Calu3 (cell line): Measurements from ENCODE around the gene KANK4. TPM values are rescaled to one million over a fixed set of nuclear protein-coding genes. Genes with fewer than 3 reads are reported as not detected.
"Not testable (repeated sequence)": the region's sequence is repeated elsewhere in the genome, so short reads cannot be mapped to it uniquely, and the experiment has no call there.

Source experiments
- BruUV-seq: library from RNA; stranded (reverse); fragments of 400-500 nt; replicated peaks from 2 replicates; lab custom pipeline; 2021; lab: Mats Ljungman, UMichigan
- CTCF ChIA-PET: fragments of 300-600 bp; sonication (Branson Sonifier 250); formaldehyde crosslinking; loops from one replicate; lab custom pipeline; 2022; ENCODE audit warnings: antibody characterized with exemption; lab: Charles Lee
- DNase-seq: peaks from one replicate; pipeline ENCODE4 v3.0.0; 2022
- H3K27ac Mint-ChIP-seq: one replicate; pipeline ENCODE4 v1.8.0; 2022; ENCODE audit warnings: mixed read lengths; ENCODE audit not compliant: unreplicated experiment
- H3K27me3 Mint-ChIP-seq: one replicate; pipeline ENCODE4 v1.8.0; 2022; ENCODE audit warnings: mixed read lengths; ENCODE audit not compliant: unreplicated experiment
- H3K36me3 Mint-ChIP-seq: one replicate; pipeline ENCODE4 v1.8.0; 2022; ENCODE audit warnings: mild to moderate bottlenecking, moderate library complexity, mixed read lengths; ENCODE audit not compliant: insufficient read depth, unreplicated experiment
- H3K4me1 Mint-ChIP-seq: one replicate; pipeline ENCODE4 v1.8.0; 2022; ENCODE audit warnings: mild to moderate bottlenecking, low read depth, mixed read lengths; ENCODE audit not compliant: unreplicated experiment
- H3K4me3 Mint-ChIP-seq: one replicate; pipeline ENCODE4 v1.8.0; 2022; ENCODE audit warnings: mild to moderate bottlenecking, low read depth, moderate library complexity, mixed read lengths; ENCODE audit not compliant: unreplicated experiment
- H3K9me3 Mint-ChIP-seq: one replicate; pipeline ENCODE4 v1.8.0; 2022; ENCODE audit warnings: low read depth, mixed read lengths; ENCODE audit not compliant: unreplicated experiment
- CTCF ChIP-seq: fragments of 200-600 bp; IDR thresholded peaks from one replicate; pipeline ENCODE4 v1.8.0; 2022; ENCODE audit warnings: antibody characterized with exemption; ENCODE audit not compliant: unreplicated experiment
- intact Hi-C: fragments of 100-400 bp; cut with micrococcal nuclease; formaldehyde crosslinking; loops from one replicate; pipeline ENCODE4 v1.10.0; 2022; ENCODE audit not compliant: unreplicated experiment
- total RNA-seq: library from RNA; stranded (reverse); gene quantifications from 2 replicates; pipeline ENCODE4 v1.2.3, GENCODE V29; 2022

Gene KANK4
- total RNA-seq, 1 experiment from 2014 or later: not detected

GRCh38 chr1:62227496-62227895 is 91.7 kb downstream of the KANK4 start:
- intact Hi-C loops: no loop called here
- TF ChIP-seq CTCF: no peak
- no peaks in the 10 kb centered on the region for H3K36me3 Mint-ChIP-seq
- no peak overlapping the region for H3K27ac Mint-ChIP-seq
- peaks cover 9% of the 10 kb centered on the region for H3K4me1 Mint-ChIP-seq
- no peak overlapping the region for H3K4me3 Mint-ChIP-seq
- H3K27me3 Mint-ChIP-seq: no peaks in the 10 kb centered on the region
- CTCF ChIA-PET: no interaction called here
- no peaks in the 10 kb centered on the region for H3K9me3 Mint-ChIP-seq
- BruUV-seq: no TSS peak
- no peak for DNase-seq

- TF ChIP-seq CTCF: no peak
- Mint-ChIP-seq H3K27ac (no peak overlapping the region), H3K4me3 (no peak overlapping the region), H3K4me1 (no peaks in the 10 kb centered on the region), H3K27me3 (no peaks in the 10 kb centered on the region), H3K36me3 (no peaks in the 10 kb centered on the region), H3K9me3 (no peaks in the 10 kb centered on the region)
- DNase-seq: no peak
- BruUV-seq: no TSS peak
- intact Hi-C loops: no loop called here
- CTCF ChIA-PET: no interaction called here
These were observed 95.1 kb downstream of the KANK4 start for GRCh38 chr1:62224182-62224581.

GRCh38 chr1:62222321-62222720 is 96.9 kb downstream of the KANK4 start:
- no peak for TF ChIP-seq CTCF
- Mint-ChIP-seq H3K9me3 (no peaks in the 10 kb centered on the region), H3K27ac (no peak overlapping the region), H3K27me3 (no peaks in the 10 kb centered on the region), H3K36me3 (no peaks in the 10 kb centered on the region), H3K4me1 (no peaks in the 10 kb centered on the region), H3K4me3 (no peak overlapping the region)
- DNase-seq: no peak
- BruUV-seq: no TSS peak
- CTCF ChIA-PET: no interaction called here
- intact Hi-C loops: no loop called here

GRCh38 chr1:62221171-62221570 is 98.1 kb downstream of the KANK4 start:
- TF ChIP-seq CTCF: no peak
- H3K9me3 Mint-ChIP-seq: no peaks in the 10 kb centered on the region
- intact Hi-C loops: no loop called here
- no peak overlapping the region for H3K27ac Mint-ChIP-seq
- H3K4me3 Mint-ChIP-seq: no peak overlapping the region
- no peaks in the 10 kb centered on the region for H3K27me3 Mint-ChIP-seq
- no peaks in the 10 kb centered on the region for H3K36me3 Mint-ChIP-seq
- no peak for DNase-seq
- no TSS peak for BruUV-seq
- H3K4me1 Mint-ChIP-seq: no peaks in the 10 kb centered on the region
- CTCF ChIA-PET: no interaction called here

- CTCF ChIA-PET: not testable (repeated sequence)
These were observed 98.8 kb downstream of the KANK4 start for GRCh38 chr1:62220456-62220855.

More at GRCh38 chr1:62220456-62220855, 98.8 kb downstream of the KANK4 start:
- H3K27ac Mint-ChIP-seq, DNase-seq, BruUV-seq, H3K27me3 Mint-ChIP-seq, H3K36me3 Mint-ChIP-seq, H3K4me3 Mint-ChIP-seq, intact Hi-C loops, H3K4me1 Mint-ChIP-seq, H3K9me3 Mint-ChIP-seq: not testable (repeated sequence)
